Measurements from ENCODE around the gene ENOX1.

ENOX1 gene

DNA sequence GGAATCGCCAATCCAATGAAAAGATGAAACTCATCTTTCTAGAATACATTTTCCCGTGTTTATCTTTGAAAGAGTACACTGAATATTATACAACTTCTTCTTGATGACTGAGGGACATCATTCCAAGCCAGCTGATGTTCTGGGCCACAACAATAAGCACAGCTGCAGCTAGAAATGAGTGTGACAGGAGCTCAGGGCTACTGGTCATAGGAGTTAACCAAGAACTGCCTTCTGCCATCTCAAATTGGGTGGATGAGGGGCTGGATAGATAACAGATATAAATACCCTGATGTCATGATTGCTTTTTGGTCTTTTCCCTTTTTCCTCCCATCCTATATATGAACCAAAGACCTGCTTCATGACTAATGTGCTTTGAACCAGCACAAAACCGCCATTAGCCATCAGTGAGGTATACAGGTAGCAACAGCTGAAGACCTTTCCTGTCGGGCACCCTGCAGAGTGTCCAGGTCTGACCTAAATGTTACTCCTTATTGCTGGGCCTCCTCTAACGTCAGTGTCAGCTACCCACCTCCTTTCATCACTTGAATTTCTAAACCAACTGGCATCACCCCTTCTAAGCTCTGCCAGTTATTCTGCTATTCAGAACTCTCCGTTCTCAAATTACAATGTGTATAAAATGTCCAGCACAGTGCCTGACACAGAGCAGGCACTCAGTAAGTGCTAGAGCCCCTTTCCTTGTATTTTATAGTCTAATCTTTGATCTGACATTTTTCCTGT is 178.2 kb downstream of the ENOX1 start:
- DNase-seq (ENCODE audit: low read depth, low spot score): no peak

DNA sequence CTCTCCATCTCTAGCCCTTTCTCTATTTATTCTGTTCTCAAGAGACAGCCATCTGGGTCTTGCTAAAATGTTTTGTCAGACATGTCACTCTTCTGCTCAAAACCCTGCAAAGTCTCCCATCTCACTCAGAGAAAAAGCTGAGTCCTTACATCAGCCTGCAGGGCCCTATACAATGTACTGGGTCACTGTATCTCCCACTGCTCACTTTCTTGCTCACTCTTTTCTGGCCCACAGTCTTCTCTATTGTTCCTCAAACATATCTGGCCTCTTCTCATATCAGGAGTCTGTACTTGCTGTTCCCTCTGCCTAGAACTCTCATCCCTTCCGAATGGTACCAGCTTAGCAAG is 189.2 kb downstream of the ENOX1 start:
- no peak for DNase-seq (ENCODE audit: low read depth, low spot score)

DNA sequence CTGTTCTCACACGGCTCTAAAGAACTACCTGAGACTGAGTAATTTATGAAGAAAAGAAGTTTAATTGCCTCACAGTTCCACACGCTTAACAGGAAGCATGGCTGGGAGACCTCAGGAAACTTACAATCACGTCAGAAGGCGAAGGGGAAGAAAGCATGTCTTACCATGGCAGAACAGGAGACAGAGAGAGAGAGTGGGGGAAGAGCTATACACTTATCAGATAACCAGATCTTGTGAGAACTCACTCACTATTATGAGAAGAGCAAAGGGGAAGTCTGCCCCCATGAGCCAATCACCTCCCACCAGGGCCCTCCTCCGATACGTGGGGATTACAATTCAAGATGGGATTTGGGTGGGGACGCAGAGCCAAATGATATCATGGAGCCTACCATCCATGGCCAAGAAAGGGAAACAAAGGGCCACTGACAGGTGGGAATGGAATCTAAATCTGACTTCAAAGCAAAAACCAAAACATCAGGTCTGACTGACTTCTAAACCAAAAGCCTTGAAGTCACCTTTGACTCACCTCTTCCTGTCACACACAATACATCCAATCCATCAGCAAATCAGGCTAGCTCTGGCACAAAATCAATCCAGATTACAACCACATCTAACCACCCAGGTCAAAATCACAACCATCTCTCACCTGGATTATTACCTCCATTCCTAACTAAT is 189.7 kb downstream of the ENOX1 start:
- DNase-seq (ENCODE audit: low read depth, low spot score): no peak

DNA sequence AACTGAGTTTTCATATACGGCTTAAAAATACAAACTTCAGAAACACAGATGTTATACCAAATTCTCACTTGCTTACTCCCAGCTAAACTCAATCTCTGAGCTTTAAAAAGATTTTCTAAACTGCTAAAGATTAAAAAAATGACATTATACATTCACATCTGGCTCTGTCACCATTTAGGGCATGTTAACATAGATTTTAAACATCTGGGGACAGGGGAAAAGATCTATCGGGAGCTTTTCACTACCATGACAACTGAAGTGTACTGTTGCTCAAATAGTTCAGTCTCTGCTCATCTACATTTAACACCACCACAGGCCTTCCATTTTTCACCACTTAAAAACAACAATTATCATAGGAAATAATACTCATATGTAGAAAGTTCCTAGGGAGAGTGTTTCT is 190.8 kb downstream of the ENOX1 start:
- no peak for DNase-seq (ENCODE audit: low read depth, low spot score)

DNA sequence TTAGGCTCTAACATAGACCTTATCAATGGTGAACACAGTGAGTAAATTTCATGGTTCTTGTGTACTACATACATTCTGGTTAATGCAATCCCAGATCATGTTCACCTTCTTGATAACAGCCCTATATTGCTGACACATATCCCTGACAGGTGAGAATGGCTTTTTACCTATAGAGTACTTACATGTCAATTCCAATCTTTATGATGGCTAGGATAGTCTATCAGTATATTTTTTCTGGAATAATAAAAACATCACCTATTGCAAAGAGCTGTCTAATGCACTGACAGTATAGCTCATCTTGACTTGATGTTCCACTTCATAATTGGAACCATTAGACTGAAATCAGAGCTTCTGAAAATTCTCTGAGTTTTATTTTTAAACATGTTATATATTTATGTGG is 199.4 kb downstream of the ENOX1 start:
- no peak for DNase-seq (ENCODE audit: low read depth, low spot score)

DNA sequence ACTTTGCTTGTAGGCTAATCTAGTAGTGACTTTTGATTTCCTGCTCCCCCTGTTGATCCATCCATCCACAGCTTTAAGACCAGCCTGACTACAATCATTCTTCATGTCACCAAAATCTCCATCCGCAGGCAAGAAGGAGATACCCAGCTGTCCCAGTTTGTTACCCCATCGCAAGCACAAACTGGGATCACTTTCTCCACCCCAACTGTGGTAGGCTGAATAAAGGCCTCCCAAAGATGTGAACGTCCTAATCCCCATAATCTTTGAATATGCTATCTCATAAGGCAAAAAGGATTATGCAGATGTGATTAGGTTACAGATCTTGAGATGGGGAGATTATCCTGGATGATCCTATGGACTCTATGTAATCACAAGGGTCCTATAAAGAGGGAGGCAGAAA is 202.0 kb downstream of the ENOX1 start:
- no peak for DNase-seq (ENCODE audit: low read depth, low spot score)

DNA sequence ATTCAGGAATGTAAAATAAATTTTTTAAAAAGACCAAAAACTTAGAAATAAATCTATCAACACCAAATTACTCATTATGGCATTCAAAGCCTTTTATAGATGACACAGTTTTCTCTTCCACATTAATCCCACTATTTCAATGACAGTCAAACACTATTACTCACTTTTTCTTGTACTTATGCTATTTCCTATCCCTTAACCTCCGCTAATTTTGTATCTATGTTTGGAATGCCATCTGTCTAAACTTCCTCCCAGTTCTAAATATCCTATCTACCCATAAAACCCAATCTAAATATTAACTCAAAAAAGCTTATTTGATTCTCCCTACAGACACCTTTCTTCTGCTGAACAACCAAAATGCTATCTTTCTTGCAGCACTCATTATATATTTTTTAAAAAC is 203.5 kb downstream of the ENOX1 start:
- no peak for DNase-seq (ENCODE audit: low read depth, low spot score)

DNA sequence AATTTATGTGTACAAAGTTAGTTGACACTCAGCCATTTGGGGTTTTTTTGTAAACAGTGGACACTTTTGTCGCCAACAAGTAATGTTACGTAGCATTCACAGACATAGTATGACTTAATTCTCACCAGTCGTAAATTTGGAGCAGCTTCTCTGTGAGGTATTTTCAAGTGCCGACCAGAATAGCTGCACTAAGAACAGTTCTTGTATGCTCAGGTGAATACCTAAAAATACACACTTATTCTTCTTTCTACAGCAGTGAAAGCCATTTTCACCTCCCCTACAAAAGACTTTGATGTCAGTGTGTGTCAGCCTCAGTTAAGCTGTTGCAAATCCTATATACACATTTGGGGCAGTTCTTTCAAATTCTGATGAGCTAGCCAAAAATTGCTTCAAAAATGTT is 206.5 kb downstream of the ENOX1 start:
- DNase-seq (ENCODE audit: low read depth, low spot score): no peak

DNA sequence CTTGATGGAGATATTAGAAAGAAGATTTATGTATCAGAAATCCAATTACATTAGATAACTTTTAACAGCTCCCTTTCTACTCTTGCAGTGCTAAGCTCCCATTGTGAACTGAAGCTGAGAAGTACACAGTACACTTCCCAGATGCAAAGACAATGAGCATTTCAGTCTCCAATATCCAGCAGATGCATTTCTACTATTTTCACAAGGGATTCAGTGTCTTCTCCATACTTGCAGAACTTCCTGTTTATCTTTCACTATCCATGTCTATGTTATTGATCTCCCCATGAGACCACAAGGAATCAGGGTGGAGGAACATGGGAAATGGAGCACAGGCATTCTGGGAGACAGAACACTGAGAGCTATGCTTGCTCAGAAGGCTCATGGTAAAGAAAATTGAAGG is 207.5 kb downstream of the ENOX1 start:
- DNase-seq (ENCODE audit: low read depth, low spot score): no peak

DNA sequence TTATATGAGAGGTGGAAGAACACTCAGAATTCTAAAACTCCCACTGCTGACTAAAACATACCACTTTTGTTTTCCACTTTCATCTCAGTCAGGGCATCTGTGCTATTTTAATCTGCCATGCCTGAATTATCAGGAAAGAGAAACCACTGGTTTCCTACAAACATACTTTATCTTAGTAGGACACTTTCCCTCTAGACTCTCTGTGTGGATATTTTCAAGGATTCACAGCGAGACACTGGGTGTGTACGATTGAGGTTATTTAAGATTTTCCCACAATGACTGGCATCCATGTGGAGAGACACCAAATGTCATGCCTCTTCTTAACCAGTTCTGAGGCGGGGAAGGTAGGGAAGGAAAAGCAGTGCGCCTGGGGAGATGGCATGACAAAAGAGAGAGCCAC is 212.2 kb downstream of the ENOX1 start:
- peak; percentile 22 for DNase-seq (ENCODE audit: low read depth, low spot score)

DNA sequence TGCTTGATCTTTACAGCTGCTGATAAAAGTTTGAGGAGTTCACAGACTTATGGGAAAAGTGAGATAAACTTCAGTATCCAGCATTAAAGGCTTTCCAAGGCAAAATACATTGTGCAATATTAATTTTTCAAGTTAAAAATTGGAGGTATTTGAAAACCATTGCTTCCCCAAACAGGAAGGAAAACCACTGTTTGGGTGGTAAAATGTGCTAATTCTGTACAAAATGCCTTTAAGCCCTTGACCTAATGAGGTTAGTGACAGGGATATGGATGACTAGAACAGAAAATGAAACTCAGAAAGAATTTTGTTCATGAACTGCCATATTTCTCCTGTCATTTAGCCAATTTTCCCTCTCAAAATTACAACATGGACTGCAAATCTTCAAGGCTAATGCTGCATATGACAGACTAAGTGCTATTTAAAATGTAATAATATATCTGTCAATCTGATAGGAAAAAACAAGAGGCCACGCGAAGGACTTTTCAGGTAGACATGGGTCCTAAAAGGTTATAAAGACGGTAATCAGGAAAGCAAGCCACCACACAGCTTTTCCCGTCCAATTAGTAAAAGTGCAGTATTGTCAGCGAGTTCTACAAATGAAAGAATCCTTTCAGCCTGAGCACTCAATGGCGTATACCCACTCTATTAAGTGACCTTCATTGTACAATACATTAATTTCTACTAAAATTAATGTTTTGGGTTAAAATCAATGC is 212.8 kb downstream of the ENOX1 start:
- DNase-seq (ENCODE audit: low read depth, low spot score): peak; percentile 9

DNA sequence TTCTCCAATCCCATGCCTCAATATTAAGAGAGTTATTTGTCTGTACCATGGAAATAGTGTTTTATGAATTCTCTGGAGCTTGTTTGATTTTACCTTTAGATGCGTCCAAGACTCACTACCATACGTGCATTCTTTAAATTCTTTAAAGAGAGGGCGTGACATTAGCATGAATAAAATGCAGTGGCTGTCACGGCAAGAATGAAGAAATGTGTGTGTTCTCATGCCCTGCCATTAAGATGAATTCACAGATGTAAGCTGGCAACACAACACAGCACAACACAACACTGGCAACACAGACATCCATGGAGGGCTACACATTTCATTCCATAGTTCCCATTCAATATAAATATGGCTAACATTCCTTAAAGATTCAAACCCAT is 213.4 kb downstream of the ENOX1 start:
- peak; percentile 64 for DNase-seq (ENCODE audit: low read depth, low spot score)

DNA sequence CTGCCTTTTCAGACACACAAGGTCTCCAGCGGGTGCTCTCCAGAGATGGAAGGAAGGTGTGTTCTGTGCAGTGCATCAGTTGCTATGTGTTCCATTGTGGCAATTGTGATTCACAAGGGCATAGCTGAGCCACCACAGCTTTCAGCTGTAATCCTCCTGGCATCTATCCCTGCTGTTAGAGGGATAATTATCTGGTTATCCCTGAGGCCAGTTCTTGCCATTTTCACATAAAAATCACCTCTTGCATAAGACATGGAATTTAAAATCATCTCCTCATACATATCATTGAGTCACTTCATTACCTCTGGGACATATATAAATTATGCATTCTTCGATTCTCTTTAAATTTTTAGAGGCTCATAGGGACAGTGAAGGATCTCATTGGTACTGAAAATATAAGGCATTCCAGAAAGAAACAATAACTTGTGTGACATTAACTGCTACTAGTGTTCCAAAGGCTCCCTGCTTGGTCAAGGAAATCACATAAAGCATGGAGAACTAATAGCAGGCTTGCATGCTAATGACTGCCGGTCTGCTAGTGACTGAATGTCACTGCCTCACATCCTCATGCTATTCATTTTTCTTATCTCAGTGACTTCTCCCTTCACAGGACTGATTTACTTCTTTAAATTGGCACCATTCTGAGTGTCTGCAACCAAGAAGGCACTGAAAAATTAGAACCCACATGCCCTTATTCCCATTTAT is 214.0 kb downstream of the ENOX1 start:
- DNase-seq (ENCODE audit: low read depth, low spot score): peak; percentile 71

DNA sequence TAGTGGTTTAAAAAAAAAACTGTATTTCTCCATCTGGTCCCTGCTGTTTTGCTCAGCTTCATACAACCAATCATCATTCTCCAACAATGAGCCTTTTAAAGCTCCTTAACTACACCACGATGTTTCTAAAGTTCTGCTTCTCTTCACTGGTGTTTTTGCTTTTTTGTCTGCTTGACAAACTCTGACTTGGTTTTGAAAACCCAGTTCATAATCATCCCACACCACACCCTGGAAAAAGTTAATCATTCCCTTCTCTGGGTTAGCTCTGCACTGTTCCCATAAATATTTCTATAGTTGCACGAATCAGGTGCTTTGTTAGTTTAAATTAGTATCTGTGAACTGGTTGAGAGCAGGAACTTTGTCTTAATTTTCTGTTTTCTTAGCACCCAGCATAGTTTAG is 217.1 kb downstream of the ENOX1 start:
- no peak for DNase-seq (ENCODE audit: low read depth, low spot score)

DNA sequence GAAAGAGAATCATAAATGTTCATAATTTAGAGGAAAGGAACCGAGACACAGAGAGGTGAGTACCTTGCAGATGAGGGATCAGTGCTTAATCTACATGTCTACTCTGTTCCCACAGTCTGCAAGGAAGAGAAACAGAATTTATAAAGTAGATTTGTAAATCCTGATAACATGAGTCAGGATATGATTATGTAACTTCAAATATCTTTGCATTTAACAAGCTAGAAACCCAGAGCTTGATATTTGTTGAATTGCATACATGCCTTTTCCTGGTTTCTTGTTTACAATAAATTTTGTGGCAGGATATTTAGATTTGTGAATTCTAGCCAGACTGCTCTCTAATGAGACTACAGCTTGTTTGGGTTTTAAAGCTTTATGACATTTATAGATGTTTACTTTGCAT is 219.2 kb downstream of the ENOX1 start:
- DNase-seq (ENCODE audit: low read depth, low spot score): no peak

DNA sequence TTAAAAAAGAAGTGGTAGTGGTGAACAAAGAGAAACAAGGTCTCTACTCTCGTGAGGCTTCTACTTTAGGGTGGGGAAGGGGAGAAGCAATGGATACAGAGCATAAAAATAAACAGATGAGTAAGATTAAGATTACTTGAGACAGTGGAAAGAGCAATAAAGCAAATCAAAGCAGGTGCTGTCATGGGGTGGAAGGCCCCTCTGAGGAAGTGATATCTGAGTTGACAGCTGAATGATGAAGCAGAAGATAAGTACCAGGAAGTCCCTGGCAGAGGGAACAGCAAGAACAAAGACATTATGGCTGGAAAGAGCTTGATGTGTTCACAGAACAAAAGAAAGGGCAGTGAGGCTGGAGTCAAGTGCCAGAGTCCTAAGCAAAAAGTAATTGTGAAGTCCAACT is 221.8 kb downstream of the ENOX1 start:
- no peak for DNase-seq (ENCODE audit: low read depth, low spot score)

DNA sequence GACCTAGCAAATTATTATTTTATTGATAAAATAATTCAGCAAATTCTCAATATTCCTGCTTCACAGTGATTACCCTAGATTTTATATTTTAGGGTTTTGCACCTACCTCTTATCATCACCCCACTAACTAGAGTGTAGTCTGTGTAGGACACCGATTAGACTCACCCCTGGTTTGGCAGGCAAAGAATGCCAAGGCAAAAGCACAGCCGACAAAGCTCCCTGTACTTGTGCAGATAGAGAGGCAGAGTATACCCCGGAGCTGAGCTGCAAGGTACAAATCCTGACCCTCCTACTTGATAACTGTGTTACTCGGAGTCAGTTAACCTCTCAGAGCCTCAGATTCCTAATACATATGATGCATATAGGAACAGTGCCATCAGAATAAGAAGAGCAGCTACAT is 225.7 kb downstream of the ENOX1 start:
- DNase-seq (ENCODE audit: low read depth, low spot score): no peak

DNA sequence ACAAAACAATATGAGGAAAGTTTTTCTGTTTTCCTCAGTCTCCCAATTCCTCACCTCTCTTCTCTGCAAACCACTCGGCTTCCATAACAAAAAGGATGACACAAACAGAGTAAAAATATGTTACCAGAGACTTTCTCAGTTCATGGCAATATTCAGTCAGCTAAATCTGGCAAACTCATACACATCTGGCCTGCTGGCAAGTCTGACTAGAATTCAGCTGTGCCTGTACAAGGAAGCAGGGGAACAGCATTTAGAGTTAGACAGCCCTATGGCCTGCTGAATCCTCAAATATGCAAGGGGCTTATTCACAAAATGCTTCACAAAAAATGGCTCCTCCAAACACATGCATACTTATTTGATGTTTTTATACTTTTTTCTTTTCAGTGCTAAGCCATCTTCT is 227.8 kb downstream of the ENOX1 start:
- DNase-seq (ENCODE audit: low read depth, low spot score): no peak

DNA sequence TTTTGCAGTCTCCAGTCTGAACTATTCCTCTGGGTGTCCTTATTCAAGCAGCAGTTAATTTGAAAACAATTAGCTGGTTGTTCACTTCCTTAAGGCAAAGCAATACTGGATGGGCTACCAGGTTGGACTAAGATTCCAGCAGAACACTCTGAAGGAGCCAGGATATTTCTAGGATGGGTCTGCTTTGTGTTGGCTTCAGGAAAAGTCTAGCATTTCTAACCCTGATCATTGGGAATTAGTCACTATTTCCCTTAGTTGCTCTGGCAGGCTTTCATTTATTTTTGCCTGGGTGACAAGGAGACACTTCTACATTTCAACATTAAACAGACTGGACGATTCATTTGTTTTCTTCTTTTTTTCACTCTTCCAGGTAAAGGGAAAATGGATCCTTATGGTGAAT is 228.4 kb downstream of the ENOX1 start:
- no peak for DNase-seq (ENCODE audit: low read depth, low spot score)

DNA sequence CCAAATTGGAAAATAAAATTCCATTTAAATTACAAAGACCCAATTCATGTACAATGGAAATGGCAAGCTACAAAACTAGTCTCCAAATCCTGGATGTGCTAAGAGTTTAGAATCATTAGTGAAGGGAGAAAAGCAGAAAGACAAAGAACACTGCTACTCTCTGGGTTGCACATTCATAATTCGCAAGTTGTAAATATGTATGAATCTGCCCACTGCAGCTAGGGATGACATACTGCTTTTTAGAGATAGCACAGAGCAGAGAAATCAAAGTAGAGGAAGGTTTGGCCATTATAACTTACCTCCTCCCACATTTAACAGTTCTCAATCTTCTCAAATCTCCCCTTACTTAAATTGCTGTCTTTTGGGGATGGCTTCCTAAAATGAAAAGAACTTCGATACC is 231.1 kb downstream of the ENOX1 start:
- DNase-seq (ENCODE audit: low read depth, low spot score): no peak

DNA sequence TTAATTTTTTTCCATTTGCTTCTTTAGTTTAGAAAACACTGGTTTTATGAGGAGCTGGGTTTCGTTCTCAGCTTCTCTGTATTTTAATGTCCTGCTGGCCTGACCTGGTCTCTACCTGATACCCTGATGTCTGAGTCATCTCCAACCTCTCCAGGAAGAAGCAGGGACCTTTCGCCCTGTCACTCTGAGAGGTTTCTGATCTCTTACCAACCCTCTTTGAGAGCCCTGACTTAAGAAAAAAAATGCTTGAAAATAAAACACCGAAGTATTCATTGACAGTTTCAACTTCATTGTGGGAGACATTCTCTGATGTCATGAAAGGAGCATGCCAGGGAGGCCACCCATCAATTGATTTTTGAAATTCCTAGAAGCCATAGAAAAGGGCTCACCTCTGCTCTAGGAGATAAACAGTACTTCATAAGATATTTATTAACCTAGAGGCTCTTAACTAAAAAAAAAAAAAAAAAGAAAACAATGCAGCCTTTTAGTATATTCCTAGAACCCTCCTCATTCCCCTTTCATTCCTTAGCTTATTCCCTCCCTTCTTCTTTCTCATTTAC is 234.8 kb downstream of the ENOX1 start:
- no peak for DNase-seq (ENCODE audit: low read depth, low spot score)

DNA sequence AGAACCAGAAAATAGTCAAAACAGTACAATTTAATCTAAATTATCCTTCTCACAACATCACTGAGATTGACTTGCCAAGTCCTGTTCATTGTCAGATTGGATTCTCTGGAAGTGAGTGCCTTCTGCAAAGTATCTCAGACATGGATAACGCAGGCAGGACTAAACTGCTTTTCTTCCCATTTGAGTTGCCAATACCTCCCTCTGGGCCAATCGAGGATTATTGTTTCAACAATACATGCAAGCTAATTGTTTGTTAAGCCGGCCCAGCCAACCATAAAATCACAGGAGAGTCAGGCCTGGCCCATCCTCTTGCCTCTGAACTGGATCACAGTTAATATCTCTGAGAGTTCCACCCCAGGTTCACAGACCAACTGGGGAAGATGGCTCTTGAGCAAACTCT is 240.0 kb downstream of the ENOX1 start:
- no peak for DNase-seq (ENCODE audit: low read depth, low spot score)

Measured in astrocyte of the hippocampus (primary cell).